HepG2 (cell line): ENCODE results near the gene PAPOLA. TPM values are rescaled to one million over a fixed set of nuclear protein-coding genes. Genes with fewer than 3 reads are reported as not detected.

Source experiments
- ATAD3A ChIP-seq: sonication (generic); formaldehyde crosslinking; IDR thresholded peaks from 2 replicates; pipeline ENCODE4 v1.4.0; 2020; ENCODE audit warnings: missing genetic modification reagents
- CEBPZ ChIP-seq: IDR thresholded peaks from 2 replicates; pipeline ENCODE4 v1.6.1; 2012; ENCODE audit warnings: low read length, improper control_type of control experiment
- CREM ChIP-seq, 2 experiments: sonication (generic) in 1 of 2; formaldehyde crosslinking in 1 of 2; IDR thresholded peaks; 2 replicates each; pipeline versions ENCODE4 v1.4.0 to v1.6.1; 2016 to 2020; ENCODE audit warnings: antibody characterized with exemption in 1 of 2, mild to moderate bottlenecking in 1 of 2, missing genetic modification reagents in 1 of 2
- DMAP1 ChIP-seq: IDR thresholded peaks from 2 replicates; pipeline ENCODE4 v1.6.1; 2016
- HDAC1 ChIP-seq: sonication (generic); formaldehyde crosslinking; IDR thresholded peaks from 2 replicates; pipeline ENCODE4 v1.5.1; 2020; ENCODE audit warnings: mild to moderate bottlenecking, missing genetic modification reagents
- HMGA1 ChIP-seq: sonication (generic); formaldehyde crosslinking; conservative IDR thresholded peaks from 2 replicates; pipeline ENCODE4 v1.4.0; 2020; ENCODE audit warnings: missing genetic modification reagents
- JUND ChIP-seq: sonication (generic); formaldehyde crosslinking; IDR thresholded peaks from 2 replicates; pipeline ENCODE4 v1.8.0; 2022; ENCODE audit warnings: mild to moderate bottlenecking, missing genetic modification reagents
- SOX5 ChIP-seq: IDR thresholded peaks from 2 replicates; pipeline ENCODE4 v1.6.1; 2016; ENCODE audit warnings: borderline replicate concordance
- SRSF1 ChIP-seq: fragments of 200-400 bp; formaldehyde crosslinking; optimal IDR thresholded peaks from 2 replicates; pipeline ENCODE3; 2017; ENCODE audit warnings: mild to moderate bottlenecking, low read depth, low read length, moderate library complexity
- TEF ChIP-seq: sonication (generic); formaldehyde crosslinking; IDR thresholded peaks from 2 replicates; pipeline ENCODE4 v1.5.0; 2020; ENCODE audit warnings: missing genetic modification reagents
- THRA ChIP-seq: sonication (generic); formaldehyde crosslinking; IDR thresholded peaks from 2 replicates; pipeline ENCODE4 v1.4.0; 2020; ENCODE audit warnings: missing genetic modification reagents, borderline replicate concordance
- ZBTB21 ChIP-seq: sonication (generic); formaldehyde crosslinking; IDR thresholded peaks from 2 replicates; pipeline ENCODE4 v1.4.0; 2020; ENCODE audit warnings: missing genetic modification reagents
- ZNF276 ChIP-seq: sonication (generic); formaldehyde crosslinking; IDR thresholded peaks from 2 replicates; pipeline ENCODE4 v1.4.0; 2020; ENCODE audit warnings: mild to moderate bottlenecking, low read depth, missing genetic modification reagents
- ZNF775 ChIP-seq: sonication (generic); formaldehyde crosslinking; IDR thresholded peaks from 2 replicates; pipeline ENCODE4 v1.4.0; 2020; ENCODE audit warnings: missing genetic modification reagents, mild to moderate bottlenecking, moderate library complexity, borderline replicate concordance
- polyA plus RNA-seq, 8 experiments: library from polyadenylated mRNA; depleted of rRNA in 3 of 8; stranded (reverse) in 7 of 8; unstranded in 1 of 8; fragments of >200 nt; fragmentation: Illumina TruSeq in 4 of 8; extraction: Trizol in 4 of 8; gene quantifications; 2 replicates each; pipeline versions ENCODE4 v1.2.1 to v1.2.3, GENCODE V29; 2011 to 2016; ENCODE audit warnings: low read depth in 4 of 8, missing spikeins in 1 of 8, mixed read lengths in 1 of 8; ENCODE audit not compliant: insufficient read depth in 1 of 8
- total RNA-seq, 5 experiments: library from RNA; depleted of rRNA; stranded (reverse); fragments of >200 nt; fragmentation: Illumina TruSeq; extraction: Trizol; gene quantifications; 2 replicates each; pipeline ENCODE4 v1.2.3, GENCODE V29; 2016; ENCODE audit warnings: low read depth in 1 of 5
- TF ChIP-seq, protein P1 (sequence below): IDR thresholded peaks from 2 replicates; pipeline ENCODE4 v1.6.1; 2016; ENCODE audit warnings: missing compliant biosample characterization, missing genetic modification reagents, borderline replicate concordance
- TF ChIP-seq, protein P2 (sequence below): sonication (generic); formaldehyde crosslinking; conservative IDR thresholded peaks from 2 replicates; pipeline ENCODE4 v1.4.0; 2020; ENCODE audit warnings: mild to moderate bottlenecking, missing genetic modification reagents, moderate library complexity

PAPOLA gene
- total and polyA plus RNA-seq, 2 of the 13 experiments (the other 11 are each of a cell fraction or from before 2014, with no cell fraction given) = 103 to 151 TPM

DNA sequence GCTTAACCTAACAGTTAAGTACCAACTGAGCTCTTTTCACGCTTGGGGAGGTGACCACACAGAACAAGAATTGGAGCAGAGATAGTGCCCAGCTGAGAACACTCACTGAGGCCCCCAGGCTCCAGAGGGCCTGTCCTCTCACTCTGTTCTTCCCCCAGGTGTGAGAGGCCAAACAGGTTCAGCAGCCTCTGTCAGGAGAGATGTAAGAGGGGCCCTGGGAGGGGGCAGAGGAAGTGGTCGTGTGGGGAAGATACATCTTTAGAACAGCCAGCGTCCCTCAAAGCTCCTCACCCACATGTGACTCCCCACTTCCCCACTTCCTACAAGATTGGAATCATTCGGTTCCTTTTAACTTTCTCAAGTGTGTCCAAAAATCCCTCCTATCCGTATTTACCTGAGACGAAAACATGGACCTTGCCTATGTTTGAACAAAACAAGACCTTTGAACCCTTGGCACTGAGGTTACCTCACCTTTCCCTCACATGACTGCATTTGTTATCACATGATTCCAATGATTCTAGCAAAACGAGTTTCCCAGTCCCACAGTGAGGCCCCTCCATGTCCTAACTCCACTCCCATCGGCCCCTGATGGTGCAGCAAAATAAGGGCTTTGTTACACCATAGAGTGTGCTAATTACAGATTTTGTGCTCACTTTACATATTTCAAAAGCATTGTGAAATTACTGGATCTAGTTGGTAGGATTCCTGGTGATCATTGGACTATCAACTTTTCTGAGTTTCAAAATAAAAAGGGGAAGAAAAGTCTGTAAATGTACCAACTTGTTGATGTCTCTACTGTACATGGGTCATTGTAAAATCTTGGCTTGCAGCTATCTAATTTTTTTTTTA lies 40.0 kb upstream of the PAPOLA start (continued):
- TF ChIP-seq ZNF276 (CRISPR knock-in tag) = no peak
- TF ChIP-seq SRSF1 = no peak
- TF ChIP-seq ZNF775 = no peak
- TF ChIP-seq, protein P1, sequence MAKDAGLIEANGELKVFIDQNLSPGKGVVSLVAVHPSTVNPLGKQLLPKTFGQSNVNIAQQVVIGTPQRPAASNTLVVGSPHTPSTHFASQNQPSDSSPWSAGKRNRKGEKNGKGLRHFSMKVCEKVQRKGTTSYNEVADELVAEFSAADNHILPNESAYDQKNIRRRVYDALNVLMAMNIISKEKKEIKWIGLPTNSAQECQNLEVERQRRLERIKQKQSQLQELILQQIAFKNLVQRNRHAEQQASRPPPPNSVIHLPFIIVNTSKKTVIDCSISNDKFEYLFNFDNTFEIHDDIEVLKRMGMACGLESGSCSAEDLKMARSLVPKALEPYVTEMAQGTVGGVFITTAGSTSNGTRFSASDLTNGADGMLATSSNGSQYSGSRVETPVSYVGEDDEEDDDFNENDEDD (CRISPR knock-in tag) = no peak
- peak; percentile 73 for TF ChIP-seq CREM (IDR thresholded peaks at IDR 0.05)
- no peak for TF ChIP-seq CREM (CRISPR knock-in tag; IDR thresholded peaks at IDR 0.05)
- TF ChIP-seq, protein P2, sequence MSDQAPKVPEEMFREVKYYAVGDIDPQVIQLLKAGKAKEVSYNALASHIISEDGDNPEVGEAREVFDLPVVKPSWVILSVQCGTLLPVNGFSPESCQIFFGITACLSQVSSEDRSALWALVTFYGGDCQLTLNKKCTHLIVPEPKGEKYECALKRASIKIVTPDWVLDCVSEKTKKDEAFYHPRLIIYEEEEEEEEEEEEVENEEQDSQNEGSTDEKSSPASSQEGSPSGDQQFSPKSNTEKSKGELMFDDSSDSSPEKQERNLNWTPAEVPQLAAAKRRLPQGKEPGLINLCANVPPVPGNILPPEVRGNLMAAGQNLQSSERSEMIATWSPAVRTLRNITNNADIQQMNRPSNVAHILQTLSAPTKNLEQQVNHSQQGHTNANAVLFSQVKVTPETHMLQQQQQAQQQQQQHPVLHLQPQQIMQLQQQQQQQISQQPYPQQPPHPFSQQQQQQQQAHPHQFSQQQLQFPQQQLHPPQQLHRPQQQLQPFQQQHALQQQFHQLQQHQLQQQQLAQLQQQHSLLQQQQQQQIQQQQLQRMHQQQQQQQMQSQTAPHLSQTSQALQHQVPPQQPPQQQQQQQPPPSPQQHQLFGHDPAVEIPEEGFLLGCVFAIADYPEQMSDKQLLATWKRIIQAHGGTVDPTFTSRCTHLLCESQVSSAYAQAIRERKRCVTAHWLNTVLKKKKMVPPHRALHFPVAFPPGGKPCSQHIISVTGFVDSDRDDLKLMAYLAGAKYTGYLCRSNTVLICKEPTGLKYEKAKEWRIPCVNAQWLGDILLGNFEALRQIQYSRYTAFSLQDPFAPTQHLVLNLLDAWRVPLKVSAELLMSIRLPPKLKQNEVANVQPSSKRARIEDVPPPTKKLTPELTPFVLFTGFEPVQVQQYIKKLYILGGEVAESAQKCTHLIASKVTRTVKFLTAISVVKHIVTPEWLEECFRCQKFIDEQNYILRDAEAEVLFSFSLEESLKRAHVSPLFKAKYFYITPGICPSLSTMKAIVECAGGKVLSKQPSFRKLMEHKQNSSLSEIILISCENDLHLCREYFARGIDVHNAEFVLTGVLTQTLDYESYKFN (CRISPR knock-in tag) = peak; percentile 95
- peak; percentile 48; the same call in 1 of the 2 replicates for TF ChIP-seq HDAC1 (CRISPR knock-in tag)
- TF ChIP-seq TEF (CRISPR knock-in tag) = no peak
- no peak for TF ChIP-seq DMAP1 (CRISPR knock-in tag)
- TF ChIP-seq ZBTB21 (CRISPR knock-in tag) = no peak
- peak; percentile 47; the same call in 1 of the 2 replicates for TF ChIP-seq JUND (CRISPR knock-in tag)
- TF ChIP-seq CEBPZ = no peak
- peak; percentile 82 for TF ChIP-seq SOX5 (CRISPR knock-in tag)
- no peak for TF ChIP-seq ATAD3A
- TF ChIP-seq HMGA1 (CRISPR knock-in tag) = no peak
- peak; percentile 73; the same call in 1 of the 2 replicates for TF ChIP-seq THRA (CRISPR knock-in tag)
